OCI-LY1 (cell line): ENCODE results near the gene RAB1A.
A peak's percentile ranks its signal among the peaks of the same experiment; 100 is the strongest.
"Not testable (repeated sequence)": the region's sequence is repeated elsewhere in the genome, so short reads cannot be mapped to it uniquely, and the experiment has no call there.

Experiments
- H2AFZ ChIP-seq: fragments of 200-600 bp; sonication (generic), shearing (Covaris generic); 2 replicates; pipeline ENCODE4 v1.6.0; 2014; ENCODE audit warnings: antibody characterized with exemption, mild to moderate bottlenecking, low read length
- H3F3A ChIP-seq: fragments of 200-600 bp; sonication (generic), shearing (Covaris generic); 2 replicates; pipeline ENCODE4 v1.6.0; 2014; ENCODE audit warnings: mild to moderate bottlenecking, antibody characterized with exemption, low read length, moderate library complexity; ENCODE audit not compliant: insufficient read depth
- H3K27ac ChIP-seq: fragments of 200-600 bp; sonication (generic); 2 replicates; pipeline ENCODE4 v1.5.1; 2014; ENCODE audit warnings: low read length, mixed run types, mild to moderate bottlenecking, low read depth; ENCODE audit not compliant: poor library complexity, severe bottlenecking
- H3K27me3 ChIP-seq: fragments of 200-600 bp; sonication (generic); 2 replicates; pipeline ENCODE4 v1.6.0; 2014; ENCODE audit warnings: antibody characterized with exemption, mild to moderate bottlenecking, low read length, moderate library complexity; ENCODE audit not compliant: insufficient read depth
- H3K36me3 ChIP-seq: fragments of 200-600 bp; sonication (generic); 2 replicates; pipeline ENCODE4 v1.6.1; 2014; ENCODE audit warnings: mild to moderate bottlenecking, antibody characterized with exemption, low read length, moderate library complexity, mixed read lengths; ENCODE audit not compliant: insufficient read depth
- H3K4me1 ChIP-seq: fragments of 200-600 bp; sonication (generic); 2 replicates; pipeline ENCODE4 v1.5.1; 2014; ENCODE audit warnings: mild to moderate bottlenecking, low read length, moderate library complexity; ENCODE audit not compliant: insufficient read depth, severe bottlenecking
- H3K4me2 ChIP-seq: fragments of 200-600 bp; sonication (generic), shearing (Covaris generic); 2 replicates; pipeline ENCODE4 v1.6.1; 2014; ENCODE audit warnings: low read length
- H3K4me3 ChIP-seq: fragments of 200-600 bp; sonication (generic); 2 replicates; pipeline ENCODE4 v1.5.1; 2014; ENCODE audit warnings: low read length, low read depth, mild to moderate bottlenecking, mixed read lengths; ENCODE audit not compliant: poor library complexity, severe bottlenecking
- H3K79me2 ChIP-seq: fragments of 200-600 bp; shearing (Covaris generic); 2 replicates; pipeline ENCODE4 v1.6.1; 2016; ENCODE audit warnings: mixed run types, low read length, mixed read lengths; ENCODE audit not compliant: insufficient read depth
- H3K9ac ChIP-seq: fragments of 200-600 bp; sonication (generic), shearing (Covaris generic); 2 replicates; pipeline ENCODE4 v1.6.1; 2014; ENCODE audit warnings: mild to moderate bottlenecking, low read length, mixed read lengths
- H3K9me2 ChIP-seq: fragments of 200-600 bp; sonication (generic), shearing (Covaris generic); 2 replicates; pipeline ENCODE4 v1.6.1; 2014; ENCODE audit warnings: low read depth, mild to moderate bottlenecking, low read length, mixed read lengths
- H3K9me3 ChIP-seq: fragments of 200-600 bp; shearing (Covaris generic); 2 replicates; pipeline ENCODE4 v1.6.1; 2014; ENCODE audit warnings: low read length, mixed read lengths
- H4K20me1 ChIP-seq: fragments of 200-600 bp; sonication (generic), shearing (Covaris generic); 2 replicates; pipeline ENCODE4 v1.6.0; 2016; ENCODE audit warnings: mild to moderate bottlenecking, low read length; ENCODE audit not compliant: insufficient read depth
- EZH2 ChIP-seq: fragments of 200-600 bp; sonication (generic), shearing (Covaris generic); IDR thresholded peaks from 2 replicates; pipeline ENCODE4 v1.8.0; 2017; ENCODE audit warnings: borderline replicate concordance, mixed run types, mild to moderate bottlenecking, antibody characterized with exemption, low read length, moderate library complexity, mixed read lengths
- TF ChIP-seq, protein P1 (sequence below): fragments of 200-600 bp; sonication (generic), shearing (Covaris generic); IDR thresholded peaks from 2 replicates; pipeline ENCODE4 v1.5.1; 2017; ENCODE audit warnings: mild to moderate bottlenecking, antibody characterized with exemption, low read length, moderate library complexity, mixed read lengths

The RAB1A gene

DNA sequence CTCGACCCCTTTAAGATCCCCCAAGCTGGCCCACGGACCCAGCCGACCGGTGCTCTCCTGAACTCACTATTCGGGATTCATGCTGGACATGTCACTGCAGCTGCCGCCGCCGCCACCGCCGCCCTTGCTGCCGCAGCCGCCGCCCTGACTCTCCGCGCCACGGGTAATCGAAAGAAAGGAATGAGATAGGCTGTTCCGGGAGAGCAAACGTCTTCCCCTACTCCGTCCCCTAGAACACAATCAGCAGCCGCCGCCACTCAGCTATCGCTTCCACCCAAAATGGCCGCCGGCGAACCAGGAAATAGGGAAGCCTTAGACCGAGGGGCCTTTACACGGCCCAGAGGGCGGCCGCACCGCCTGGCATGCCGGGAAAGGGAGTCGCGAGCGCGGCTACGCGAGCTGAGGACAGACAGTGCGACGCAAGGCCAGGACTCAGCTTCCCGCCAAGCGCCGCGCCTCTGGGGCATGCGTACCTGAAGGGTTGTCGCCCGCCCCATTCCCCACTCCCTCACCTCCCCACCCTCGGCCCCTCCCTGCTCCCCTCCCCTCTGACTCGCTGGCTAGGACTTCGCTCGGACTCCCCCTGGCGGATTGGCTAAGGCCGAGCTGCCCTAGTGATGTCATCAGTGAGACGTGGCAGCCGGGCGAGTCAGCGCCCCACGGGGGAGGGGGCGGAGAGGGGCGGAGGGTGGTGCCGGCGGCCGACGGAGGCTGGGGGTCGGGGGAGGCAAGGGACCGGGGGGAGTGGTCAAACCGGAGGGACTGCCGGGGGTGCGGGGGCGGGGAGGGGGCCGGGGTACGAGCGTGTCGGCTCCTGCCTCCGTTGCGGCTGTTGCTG lies at the start of gene RAB1A:
Gene RAB1A, minus strand, starts transcription at position 281 of the 838 bp plus-strand sequence. Its CDS starts 191 bp downstream, at position 90.
- Histone ChIP-seq H3K27ac (peak within 1 kb of the TSS; percentile 18), H3F3A (no peaks in the 10 kb centered on the region), H3K9me3 (no peaks in the 10 kb centered on the region), H3K36me3 (no peaks in the 10 kb centered on the region), H3K4me2 (peak within 1 kb of the TSS; percentile 97), H3K79me2 (peaks cover 46% of the 10 kb centered on the region), H3K9ac (peak within 1 kb of the TSS; percentile 80), H3K27me3 (no peaks in the 10 kb centered on the region), H4K20me1 (no peaks in the 10 kb centered on the region), H2AFZ (no peak within 1 kb of the TSS), H3K4me1 (peaks cover 39% of the 10 kb centered on the region), H3K9me2 (no peaks in the 10 kb centered on the region), H3K4me3 (peak within 1 kb of the TSS; percentile 80)
- TF ChIP-seq, protein P1, sequence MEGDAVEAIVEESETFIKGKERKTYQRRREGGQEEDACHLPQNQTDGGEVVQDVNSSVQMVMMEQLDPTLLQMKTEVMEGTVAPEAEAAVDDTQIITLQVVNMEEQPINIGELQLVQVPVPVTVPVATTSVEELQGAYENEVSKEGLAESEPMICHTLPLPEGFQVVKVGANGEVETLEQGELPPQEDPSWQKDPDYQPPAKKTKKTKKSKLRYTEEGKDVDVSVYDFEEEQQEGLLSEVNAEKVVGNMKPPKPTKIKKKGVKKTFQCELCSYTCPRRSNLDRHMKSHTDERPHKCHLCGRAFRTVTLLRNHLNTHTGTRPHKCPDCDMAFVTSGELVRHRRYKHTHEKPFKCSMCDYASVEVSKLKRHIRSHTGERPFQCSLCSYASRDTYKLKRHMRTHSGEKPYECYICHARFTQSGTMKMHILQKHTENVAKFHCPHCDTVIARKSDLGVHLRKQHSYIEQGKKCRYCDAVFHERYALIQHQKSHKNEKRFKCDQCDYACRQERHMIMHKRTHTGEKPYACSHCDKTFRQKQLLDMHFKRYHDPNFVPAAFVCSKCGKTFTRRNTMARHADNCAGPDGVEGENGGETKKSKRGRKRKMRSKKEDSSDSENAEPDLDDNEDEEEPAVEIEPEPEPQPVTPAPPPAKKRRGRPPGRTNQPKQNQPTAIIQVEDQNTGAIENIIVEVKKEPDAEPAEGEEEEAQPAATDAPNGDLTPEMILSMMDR = peak; percentile 34
- no peak for TF ChIP-seq EZH2

DNA sequence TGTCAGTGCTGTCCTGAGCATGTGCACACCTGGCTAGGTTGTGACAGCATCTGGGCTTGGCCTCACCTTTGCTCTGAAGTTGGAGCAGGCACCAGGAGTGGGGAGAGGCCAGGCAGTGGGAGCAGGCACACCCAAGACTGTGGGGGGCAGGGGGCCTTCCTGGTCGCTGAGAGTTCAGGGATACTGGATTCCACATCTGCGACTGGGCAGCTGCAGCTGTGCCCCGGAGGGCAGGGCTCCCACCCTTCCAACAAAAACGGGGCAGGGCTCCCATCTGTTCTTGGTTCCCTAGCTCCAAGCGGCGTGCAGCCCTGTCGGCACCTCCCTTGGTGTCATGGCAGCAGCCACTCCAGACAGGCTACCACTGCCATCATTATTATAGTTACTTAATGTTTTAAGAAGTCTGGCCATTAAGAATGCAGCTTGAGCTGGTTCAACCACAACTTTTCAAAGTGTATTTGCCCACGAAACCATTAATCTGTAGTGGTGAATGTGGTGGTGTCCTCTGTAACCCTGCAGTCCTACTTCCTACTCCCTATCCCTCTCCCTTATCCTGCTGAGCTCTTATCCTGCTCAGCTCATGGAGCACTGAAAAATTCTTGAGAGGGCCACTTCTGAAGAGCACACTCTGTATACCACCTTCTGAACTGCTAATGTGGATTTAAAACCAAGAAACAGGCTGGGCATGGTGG lies 48.0 kb upstream of the RAB1A start:
- no peaks in the 10 kb centered on the region for H3K9me3 ChIP-seq
- no peaks in the 10 kb centered on the region for H3F3A ChIP-seq
- H3K4me3 ChIP-seq = no peak overlapping the region
- no peak for TF ChIP-seq EZH2
- TF ChIP-seq, protein P1 = no peak
- no peaks in the 10 kb centered on the region for H3K9me2 ChIP-seq
- H3K4me1 ChIP-seq = no peaks in the 10 kb centered on the region
- no peak overlapping the region for H3K9ac ChIP-seq
- no peak overlapping the region for H3K4me2 ChIP-seq
- no peaks in the 10 kb centered on the region for H4K20me1 ChIP-seq
- H3K36me3 ChIP-seq = no peaks in the 10 kb centered on the region
- H3K27ac ChIP-seq = no peak overlapping the region
- H3K27me3 ChIP-seq = peaks cover 8% of the 10 kb centered on the region; the same call in 1 of the 2 replicates
- H2AFZ ChIP-seq = no peak overlapping the region
- H3K79me2 ChIP-seq = no peaks in the 10 kb centered on the region

DNA sequence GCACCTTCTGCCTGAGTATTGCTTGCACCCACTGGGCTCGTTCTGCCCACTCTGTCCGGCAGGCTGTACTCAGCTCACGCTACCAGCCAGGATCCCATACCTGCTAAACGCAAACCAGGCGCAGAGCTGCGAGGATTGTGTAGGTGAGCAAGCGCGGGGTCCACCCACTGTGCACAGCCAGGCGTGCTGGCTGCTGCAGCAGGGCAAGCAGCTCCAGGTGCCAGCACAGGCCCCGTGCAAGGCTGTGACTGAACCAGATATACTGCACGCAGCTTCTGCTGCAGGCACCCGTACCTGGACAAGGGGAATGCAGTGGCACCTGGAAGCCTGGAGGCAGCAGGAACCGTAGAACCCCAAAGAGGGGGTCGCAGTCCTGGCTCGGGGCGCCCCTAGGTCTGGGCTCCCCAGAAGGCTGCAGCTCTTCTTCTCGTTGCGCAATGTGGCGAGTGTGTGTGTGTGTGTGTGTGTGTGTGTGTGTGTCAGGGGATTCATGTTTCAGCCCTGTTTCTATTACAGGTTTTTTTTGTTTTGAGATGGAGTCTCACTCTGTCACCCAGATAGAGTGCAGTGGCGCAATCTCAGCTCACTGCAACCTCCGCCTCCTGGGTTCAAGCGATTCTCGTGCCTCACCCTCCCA lies 46.1 kb upstream of the RAB1A start:
- H3K9me3 ChIP-seq = no peaks in the 10 kb centered on the region
- no peak overlapping the region for H3K27ac ChIP-seq
- no peak for TF ChIP-seq EZH2
- TF ChIP-seq, protein P1 = no peak
- no peaks in the 10 kb centered on the region for H3F3A ChIP-seq
- no peak overlapping the region for H3K4me2 ChIP-seq
- no peaks in the 10 kb centered on the region for H3K4me1 ChIP-seq
- no peak overlapping the region for H2AFZ ChIP-seq
- H3K36me3 ChIP-seq = no peaks in the 10 kb centered on the region
- no peaks in the 10 kb centered on the region for H4K20me1 ChIP-seq
- no peaks in the 10 kb centered on the region for H3K9me2 ChIP-seq
- no peak overlapping the region for H3K4me3 ChIP-seq
- H3K9ac ChIP-seq = no peak overlapping the region
- H3K79me2 ChIP-seq = no peaks in the 10 kb centered on the region
- H3K27me3 ChIP-seq = peaks cover 7% of the 10 kb centered on the region; the same call in 1 of the 2 replicates

DNA sequence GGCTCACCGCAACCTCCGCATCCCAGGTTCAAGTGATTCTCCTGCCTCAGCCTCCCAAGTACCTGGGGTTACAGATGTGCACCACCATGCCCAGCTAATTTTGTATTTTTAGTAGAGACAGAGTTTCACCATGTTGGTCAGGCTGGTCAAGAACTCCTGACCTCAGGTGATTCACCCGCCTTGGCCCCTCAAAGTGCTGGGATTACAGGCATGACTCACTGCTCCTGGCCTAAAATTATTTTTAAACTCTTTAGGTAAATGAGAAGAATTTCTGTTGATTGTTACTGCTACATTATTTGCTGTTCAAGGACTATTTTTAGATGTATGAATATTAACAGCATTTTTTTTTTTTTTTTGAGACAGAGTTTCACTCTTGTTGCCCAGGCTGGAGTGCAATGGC lies 44.1 kb upstream of the RAB1A start:
- H3K4me1 ChIP-seq, H3K4me3 ChIP-seq, H3K79me2 ChIP-seq, H3K4me2 ChIP-seq, H3K27ac ChIP-seq, H3K9me3 ChIP-seq, H3K9ac ChIP-seq, H2AFZ ChIP-seq, H4K20me1 ChIP-seq, H3K36me3 ChIP-seq, H3F3A ChIP-seq, H3K27me3 ChIP-seq, H3K9me2 ChIP-seq: not testable (repeated sequence)
